GM10248 (cell line): ENCODE results near the gene BEND6.
A peak's percentile ranks its signal among the peaks of the same experiment; 100 is the strongest.

ENCODE experiments used
- CTCF ChIA-PET: fragments of 300-600 bp; sonication (Branson Sonifier 250); formaldehyde crosslinking; extraction: SDS; loops from one replicate; lab custom pipeline; 2021; ENCODE audit warnings: antibody characterized with exemption; lab: Yijun Ruan, JAX
- POLR2A ChIA-PET: fragments of 350-650 bp; sonication (Branson Sonifier 250); formaldehyde crosslinking; extraction: SDS; loops from one replicate; lab custom pipeline; 2020; ENCODE audit warnings: antibody characterized with exemption; lab: Yijun Ruan, JAX
- DNase-seq: peaks from one replicate; pipeline ENCODE4 v3.0.0; 2012; ENCODE audit errors: extremely low spot score
- TF ChIP-seq, protein P1 (sequence below): IDR thresholded peaks from 2 replicates; pipeline ENCODE4 v1.5.1; 2012; ENCODE audit warnings: mild to moderate bottlenecking, low read depth; ENCODE audit errors: extremely low read depth, missing control alignments, control extremely low read depth

The BEND6 gene

DNA sequence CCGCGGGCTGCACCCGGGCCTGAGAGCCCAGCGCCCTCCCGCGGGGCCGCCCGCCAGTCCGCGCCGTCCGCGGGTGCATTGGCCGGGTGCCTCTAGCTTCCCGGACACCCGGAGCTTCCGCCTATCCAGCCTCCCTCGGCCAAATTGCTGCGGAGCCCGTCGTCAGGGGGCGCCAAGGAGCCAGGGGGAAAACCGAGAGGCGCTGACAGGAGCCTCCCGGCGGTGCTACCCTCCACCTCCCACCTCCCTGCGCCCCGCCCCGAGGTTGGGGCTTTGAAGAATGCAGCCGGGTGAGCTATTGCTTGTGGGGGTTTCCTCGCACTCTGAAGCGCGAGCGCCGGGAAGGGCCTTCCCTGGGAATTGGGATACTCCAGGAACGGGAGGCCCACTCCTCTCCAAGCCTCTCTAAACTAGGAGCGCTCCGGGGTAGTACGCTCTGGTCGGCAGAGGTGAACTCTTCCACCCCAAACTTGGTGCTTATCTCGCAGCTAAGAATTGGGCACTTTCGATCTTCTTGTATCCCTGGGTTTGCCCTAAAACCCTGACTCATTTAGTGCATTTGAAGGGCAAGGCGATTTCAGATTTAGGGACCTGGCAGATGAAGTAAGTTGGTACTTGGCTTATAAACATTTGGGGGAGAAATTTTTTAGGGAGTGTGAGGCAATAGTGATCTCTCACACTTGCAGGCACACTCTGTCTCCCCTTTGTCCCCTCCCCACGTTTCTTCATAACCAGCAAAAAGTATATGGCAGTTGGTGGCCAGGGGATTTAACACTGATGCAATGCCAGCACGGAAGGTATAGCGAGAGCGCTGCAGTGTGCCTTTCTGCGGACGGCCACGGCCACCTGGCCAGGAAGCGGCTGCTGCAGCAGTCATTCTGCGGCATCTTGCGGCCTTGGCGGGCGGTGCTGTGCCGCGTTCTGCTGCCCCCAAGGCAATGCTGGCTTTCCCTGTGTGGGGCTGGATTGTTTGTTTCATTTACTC, 556 bp downstream of the BEND6 start:
- ChIA-PET POLR2A (no interaction called here), CTCF (interaction anchor here (0.6 to 3.7 kb wide), 38 partner anchors 10 to 362 kb away, joined by 3 to 40 read pairs (median 4); partner anchors contain the start of genes BAG2 and PRIM2)
- DNase-seq = peak; percentile 85
- TF ChIP-seq, protein P1, sequence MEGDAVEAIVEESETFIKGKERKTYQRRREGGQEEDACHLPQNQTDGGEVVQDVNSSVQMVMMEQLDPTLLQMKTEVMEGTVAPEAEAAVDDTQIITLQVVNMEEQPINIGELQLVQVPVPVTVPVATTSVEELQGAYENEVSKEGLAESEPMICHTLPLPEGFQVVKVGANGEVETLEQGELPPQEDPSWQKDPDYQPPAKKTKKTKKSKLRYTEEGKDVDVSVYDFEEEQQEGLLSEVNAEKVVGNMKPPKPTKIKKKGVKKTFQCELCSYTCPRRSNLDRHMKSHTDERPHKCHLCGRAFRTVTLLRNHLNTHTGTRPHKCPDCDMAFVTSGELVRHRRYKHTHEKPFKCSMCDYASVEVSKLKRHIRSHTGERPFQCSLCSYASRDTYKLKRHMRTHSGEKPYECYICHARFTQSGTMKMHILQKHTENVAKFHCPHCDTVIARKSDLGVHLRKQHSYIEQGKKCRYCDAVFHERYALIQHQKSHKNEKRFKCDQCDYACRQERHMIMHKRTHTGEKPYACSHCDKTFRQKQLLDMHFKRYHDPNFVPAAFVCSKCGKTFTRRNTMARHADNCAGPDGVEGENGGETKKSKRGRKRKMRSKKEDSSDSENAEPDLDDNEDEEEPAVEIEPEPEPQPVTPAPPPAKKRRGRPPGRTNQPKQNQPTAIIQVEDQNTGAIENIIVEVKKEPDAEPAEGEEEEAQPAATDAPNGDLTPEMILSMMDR = peak; percentile 82

DNA sequence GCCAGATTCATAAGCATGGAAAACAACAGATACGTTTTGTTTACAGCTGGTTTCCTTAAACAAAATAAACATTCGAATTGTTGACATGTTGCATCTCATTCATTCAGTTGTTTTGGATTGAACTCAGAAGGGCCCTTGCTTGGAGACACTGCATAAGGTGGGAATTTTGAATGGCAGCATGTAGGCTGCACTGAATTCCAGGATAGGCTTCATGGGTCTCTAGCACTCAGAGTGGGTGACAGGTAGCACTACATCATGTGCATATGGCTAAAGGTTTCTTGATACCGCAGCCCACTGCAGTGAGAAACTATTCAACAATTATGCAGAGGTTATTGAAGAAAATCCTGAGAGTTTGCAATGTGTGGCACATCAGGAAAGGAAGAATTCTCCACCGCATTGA, 1.6 kb downstream of the BEND6 start:
- no peak for DNase-seq
- CTCF ChIA-PET = interaction anchor here (1.2 to 3.7 kb wide), 6 partner anchors 9 to 64 kb away, joined by 3 to 40 read pairs (median 6); no protein-coding TSS in a partner anchor
- POLR2A ChIA-PET = no interaction called here
- TF ChIP-seq, protein P1 = no peak

DNA sequence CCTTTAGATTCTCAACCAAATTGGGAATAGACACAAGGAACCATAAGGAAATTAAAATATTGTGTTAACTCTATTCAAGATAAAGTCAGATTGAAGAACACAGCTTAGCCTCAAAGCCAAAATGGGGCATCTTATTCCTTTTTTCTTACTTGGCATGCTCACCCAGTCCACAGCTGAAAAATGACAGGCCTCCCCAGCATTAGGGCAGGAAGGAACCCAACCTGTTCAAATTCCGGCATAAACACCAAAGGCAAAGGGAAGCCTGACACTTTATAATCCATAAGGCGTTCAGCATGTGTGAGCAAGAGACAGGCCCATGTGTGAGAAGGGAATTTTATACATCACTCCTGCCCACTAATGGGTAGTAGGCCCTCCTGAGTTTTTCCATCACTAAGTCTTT, 2.9 kb downstream of the BEND6 start:
- POLR2A ChIA-PET = no interaction called here
- CTCF ChIA-PET = interaction anchor here (1.3 to 8.2 kb wide), 5 partner anchors 10 to 63 kb away, joined by 3 to 71 read pairs (median 3); no protein-coding TSS in a partner anchor
- TF ChIP-seq, protein P1 = no peak
- DNase-seq = no peak

DNA sequence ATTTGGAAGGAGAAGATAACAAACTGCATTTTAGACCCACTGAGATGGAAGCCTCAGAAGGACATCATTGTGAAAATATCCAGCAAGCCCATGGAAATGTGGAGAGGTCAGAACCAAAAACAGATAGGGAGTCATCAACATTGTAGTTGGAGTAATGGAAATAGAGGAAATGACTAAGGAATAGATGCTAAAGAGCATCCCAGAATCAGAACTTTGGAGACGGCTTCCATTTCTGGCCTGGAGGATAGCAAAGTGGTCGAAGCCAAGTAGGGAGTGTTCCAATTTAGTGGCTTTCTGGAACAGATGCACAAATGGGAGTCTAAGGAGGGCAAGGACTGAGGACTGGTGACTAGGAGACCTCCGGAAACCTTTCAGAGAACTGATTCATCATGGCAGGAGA, 3.6 kb downstream of the BEND6 start:
- POLR2A ChIA-PET = no interaction called here
- DNase-seq = no peak
- TF ChIP-seq, protein P1 = no peak
- CTCF ChIA-PET = interaction anchor here (1.3 to 8.2 kb wide), 5 partner anchors 9 to 358 kb away, joined by 3 to 71 read pairs (median 4); no protein-coding TSS in a partner anchor

DNA sequence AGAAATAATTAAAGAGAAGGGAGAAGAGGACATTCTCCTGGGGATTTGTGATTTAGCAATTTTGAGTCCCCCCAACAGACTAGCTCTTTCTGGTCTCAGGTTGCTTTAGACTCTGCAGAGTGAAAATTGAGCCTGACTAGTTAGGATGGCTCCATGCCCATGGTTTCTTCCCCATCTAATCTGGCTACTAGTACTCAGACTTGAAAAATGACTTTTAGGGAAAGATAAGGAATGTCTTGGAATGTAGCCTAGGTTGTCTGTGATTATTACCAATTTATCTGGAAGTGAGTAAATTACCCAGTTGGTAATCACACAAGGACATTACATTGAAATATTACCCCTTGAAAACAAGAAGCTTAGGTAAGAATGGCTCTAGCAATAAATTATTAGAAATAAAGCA, 4.2 kb downstream of the BEND6 start:
- ChIA-PET POLR2A (no interaction called here), CTCF (interaction anchor here (0.7 to 8.2 kb wide), 5 partner anchors 31 to 357 kb away, joined by 3 to 71 read pairs (median 4); no protein-coding TSS in a partner anchor)
- TF ChIP-seq, protein P1 = no peak
- no peak for DNase-seq

DNA sequence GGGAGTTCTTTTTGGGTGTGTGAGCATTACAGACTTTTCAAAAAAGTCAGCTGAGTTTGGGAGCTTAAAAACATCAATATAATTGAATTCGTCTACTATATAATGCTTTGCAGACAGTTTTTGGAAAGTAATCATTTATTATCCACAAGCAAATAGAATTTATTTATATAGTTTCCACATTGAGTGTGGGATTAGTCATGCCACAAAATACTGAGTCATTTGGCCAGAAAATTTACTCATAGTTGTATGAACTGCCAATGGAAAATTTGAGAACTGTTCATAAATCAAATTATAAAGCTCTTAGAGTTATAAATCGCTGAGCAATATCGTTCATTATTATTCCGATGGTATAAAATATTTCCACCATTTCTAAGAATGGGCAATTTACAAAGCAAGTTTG, 5.0 kb downstream of the BEND6 start:
- DNase-seq = no peak
- POLR2A ChIA-PET = no interaction called here
- TF ChIP-seq, protein P1 = no peak
- CTCF ChIA-PET = interaction anchor here (0.7 to 8.2 kb wide), 7 partner anchors 32 to 356 kb away, joined by 3 to 71 read pairs (median 4); no protein-coding TSS in a partner anchor
